ENCODE measurements around the gene ZNF865.

ZNF865 gene

GRCh38 chr19:55609326-55609725 lies 3.9 kb downstream of the ZNF865 start:
- no peak for DNase-seq

GRCh38 chr19:55611300-55611982 lies 6.0 kb downstream of the ZNF865 start:
- DNase-seq, result no peak

- DNase-seq, result no peak
Observed at GRCh38 chr19:55611983-55612645, 6.7 kb downstream of the ZNF865 start.

GRCh38 chr19:55613396-55613795 lies 7.9 kb downstream of the ZNF865 start:
- DNase-seq, result no peak

- no peak for DNase-seq
Observed at GRCh38 chr19:55613930-55614710, 8.7 kb downstream of the ZNF865 start.

- DNase-seq, result no peak
Observed at GRCh38 chr19:55614711-55615542, 9.5 kb downstream of the ZNF865 start.

- no peak for DNase-seq
Observed at GRCh38 chr19:55615543-55616394, 10.3 kb downstream of the ZNF865 start.

GRCh38 chr19:55616395-55616875 lies 11.0 kb downstream of the ZNF865 start:
- no peak for DNase-seq

GRCh38 chr19:55617426-55617825 lies 12.0 kb downstream of the ZNF865 start:
- DNase-seq, result no peak

- no peak for DNase-seq
Observed at GRCh38 chr19:55618426-55618825, 13.0 kb downstream of the ZNF865 start.

GRCh38 chr19:55619286-55619685 lies 13.8 kb downstream of the ZNF865 start:
- DNase-seq, result no peak

- DNase-seq, result no peak
Observed at GRCh38 chr19:55620410-55621204, 15.2 kb downstream of the ZNF865 start.

GRCh38 chr19:55621205-55621672 lies 15.8 kb downstream of the ZNF865 start:
- no peak for DNase-seq

- DNase-seq, result no peak
Observed at GRCh38 chr19:55621673-55622231, 16.3 kb downstream of the ZNF865 start.

- DNase-seq, result no peak
Observed at GRCh38 chr19:55622242-55622969, 17.0 kb downstream of the ZNF865 start.

- DNase-seq, result no peak
Observed at GRCh38 chr19:55623130-55623529, 17.7 kb downstream of the ZNF865 start.

- no peak for DNase-seq
Observed at GRCh38 chr19:55623561-55623960, 18.1 kb downstream of the ZNF865 start.

GRCh38 chr19:55624109-55625003 lies 18.9 kb downstream of the ZNF865 start, which contains the start of gene ZNF784:
TSS of gene ZNF784 (minus strand) at chr19:55624566. CDS start at chr19:55624561, 5 bp downstream.
- DNase-seq, result peak; percentile 84

GRCh38 chr19:55625004-55625326 lies 19.5 kb downstream of the ZNF865 start:
- DNase-seq, result no peak
